Psoas muscle (tissue), 8 donors: ENCODE measurements around the gene ROR2. TPM values are rescaled to one million over a fixed set of nuclear protein-coding genes. Genes with fewer than 3 reads are reported as not detected.

Experiments used
- ATAC-seq, 4 donors: fragments of 200-7000 bp; cut with Tn5 transposase; one replicate each; pipeline ENCODE4 v1.9.1; 2020; ENCODE audit warnings: moderate library complexity in 3 of 4, mild to moderate bottlenecking in 2 of 4
- DNase-seq, 2 donors: peaks; one replicate each; pipeline ENCODE4 v3.0.0-alpha.2; 2020
- H3K27ac ChIP-seq: fragments of 200-600 bp; one replicate; pipeline ENCODE4 v1.8.0; 2022
- H3K27me3 ChIP-seq, 3 donors: fragments of 200-600 bp in 1 of 3; one replicate each; pipeline versions ENCODE4 v1.6.1 to v1.8.0; 2013 to 2022; ENCODE audit warnings: low read length in 2 of 3, mild to moderate bottlenecking in 2 of 3, moderate library complexity in 1 of 3; ENCODE audit not compliant: insufficient read depth in 3 of 3
- H3K36me3 ChIP-seq, 2 donors: fragments of 200-600 bp in 1 of 2; one replicate each; pipeline versions ENCODE4 v1.6.1 to v1.8.0; 2013 to 2022; ENCODE audit warnings: low read depth in 1 of 2, mild to moderate bottlenecking in 1 of 2, moderate library complexity in 1 of 2; ENCODE audit not compliant: insufficient read depth in 1 of 2
- H3K4me1 ChIP-seq: fragments of 200-600 bp; one replicate; pipeline ENCODE4 v1.8.0; 2022
- H3K4me3 ChIP-seq: fragments of 200-600 bp; one replicate; pipeline ENCODE4 v1.8.0; 2022; ENCODE audit warnings: mild to moderate bottlenecking
- H3K9me3 ChIP-seq: fragments of 200-600 bp; one replicate; pipeline ENCODE4 v1.8.0; 2022
- CTCF ChIP-seq: fragments of 200-600 bp; IDR thresholded peaks from one replicate; pipeline ENCODE4 v1.8.0; 2022; ENCODE audit warnings: antibody characterized with exemption
- WGBS, 3 donors: extraction: QIAGEN DNeasy Blood & Tissue Kit; methylation state at CpG; one replicate each; pipeline versions ENCODE4 v1.1.6 to v1.1.7; 2013; 5-methylcytosine and 5-hydroxymethylcytosine counted together
- intact Hi-C, 2 donors: fragments of 100-400 bp; cut with DNase I; formaldehyde crosslinking; loops; one replicate each; pipeline versions ENCODE4 v1.11.0 to v1.14.2; 2022
- polyA plus RNA-seq, 3 donors: library from polyadenylated mRNA; stranded (reverse); fragments of 200-250 nt; gene quantifications; one replicate each; pipeline ENCODE4 v1.2.3, GENCODE V29; 2013
- total RNA-seq, 4 donors: library from RNA; stranded (reverse); fragmentation: NEBNext Ultra II Directional in 2 of 4; extraction: Animal tissue kit (Norgen Biotek cat#: 25700) in 2 of 4; gene quantifications; one replicate each; pipeline versions ENCODE4 v1.2.1 to v1.2.4, GENCODE V29; 2021 to 2023
- donor health status: healthy with polysubstance abuse.
- donor health status: DM: no; HTN: no; CAD: no; lungs with moderate emphysema.
- donor health status: Bipolar disorder and iron deficiency.
- donor health status: healthy.
- donor health status: DM: yes; HTN: yes; CAD: no.
- donor health status: DM: no; HTN: no; CAD: no.
- donor health status: DM: no; HTN: no; CAD: no.
- donor health status: DM: yes; HTN: yes; CAD: no.

Gene ROR2
- total and polyA plus RNA-seq, 7 donors: 0.05 to 0.52 (median 0.15) TPM

- Histone ChIP-seq H3K36me3 (no peaks in the 10 kb centered on the region), H3K4me1 (no peaks in the 10 kb centered on the region), H3K27me3 (peaks cover 0 to 4% (median 0%) of the 10 kb centered on the region in 3 donors), H3K9me3 (no peaks in the 10 kb centered on the region), H3K4me3 (no peak overlapping the region), H3K27ac (no peak overlapping the region)
- 78 to 83% (median 81%) methylated on average over 4 of the region's 4 CpGs for WGBS, 3 donors
- DNase-seq (no peak), ATAC-seq (no peak)
- intact Hi-C loops: no loop called here
- no peak for TF ChIP-seq CTCF
These were observed 67.4 kb downstream of the ROR2 start for GRCh38 chr9:91882627-91883026.

GRCh38 chr9:91880378-91880972 lies 69.6 kb downstream of the ROR2 start:
- Histone ChIP-seq H3K4me3 (no peak overlapping the region), H3K27ac (no peak overlapping the region), H3K36me3 (no peaks in the 10 kb centered on the region), H3K27me3 (no peaks in the 10 kb centered on the region), H3K9me3 (no peaks in the 10 kb centered on the region), H3K4me1 (no peaks in the 10 kb centered on the region)
- DNase-seq: no peak
- no peak for ATAC-seq
- intact Hi-C loops: no loop called here
- no peak for TF ChIP-seq CTCF
- 50 to 59% (median 53%) methylated on average over 3 of the region's 3 CpGs for WGBS, 3 donors

GRCh38 chr9:91879231-91879630 lies 70.8 kb downstream of the ROR2 start:
- DNase-seq (no peak), ATAC-seq (no peak)
- Histone ChIP-seq H3K27ac (no peak overlapping the region), H3K4me3 (no peak overlapping the region), H3K4me1 (no peaks in the 10 kb centered on the region), H3K36me3 (no peaks in the 10 kb centered on the region), H3K27me3 (no peaks in the 10 kb centered on the region), H3K9me3 (no peaks in the 10 kb centered on the region)
- TF ChIP-seq CTCF: no peak
- intact Hi-C loops: no loop called here
- WGBS, 3 donors: 96 to 100% (median 100%) methylated on average over 1 of the region's 1 CpG

GRCh38 chr9:91873637-91874051 lies 76.4 kb downstream of the ROR2 start:
- no peaks in the 10 kb centered on the region for H3K9me3 ChIP-seq
- no peak overlapping the region for H3K27ac ChIP-seq
- 34 to 43% (median 37%) methylated on average over 6 of the region's 6 CpGs for WGBS, 3 donors
- H3K27me3 ChIP-seq: no peaks in the 10 kb centered on the region
- ATAC-seq (peak; percentile 59 to 100 (median 98)), DNase-seq (no peak)
- H3K36me3 ChIP-seq: no peaks in the 10 kb centered on the region
- intact Hi-C loops: no loop called here
- H3K4me3 ChIP-seq: no peak overlapping the region
- no peak for TF ChIP-seq CTCF
- no peaks in the 10 kb centered on the region for H3K4me1 ChIP-seq
